ENCODE data around the gene NAALADL1. TPM values are rescaled to one million over a fixed set of nuclear protein-coding genes. Genes with fewer than 3 reads are reported as not detected.

NAALADL1 gene
- total and polyA plus RNA-seq, 2 experiments from 2014 or later = 11.1 to 13.7 TPM

DNA sequence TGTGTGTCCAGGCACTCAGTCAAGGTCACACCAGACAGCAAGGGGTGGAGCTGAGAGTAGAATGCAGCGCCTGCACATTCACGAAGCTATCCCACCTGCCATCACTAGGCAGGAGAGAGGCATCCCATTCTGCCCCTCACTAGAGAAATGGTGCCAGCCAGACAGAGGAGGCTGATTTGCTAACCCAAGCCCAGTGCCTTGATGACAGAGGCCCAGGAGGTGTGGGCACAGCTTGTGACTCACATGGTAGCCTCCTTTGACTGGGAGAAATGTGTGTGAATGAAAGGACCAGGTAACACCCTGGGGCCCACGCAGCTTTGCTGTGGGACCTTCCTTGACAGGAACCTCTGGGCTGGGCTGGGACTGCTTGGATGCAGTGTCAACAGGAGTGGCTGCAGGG, 5.2 kb upstream of the NAALADL1 start (continued):
- TF ChIP-seq REST (IDR thresholded peaks at IDR 0.05; ENCODE audit: unreplicated experiment) (no peak), POLR2AphosphoS5 (IDR thresholded peaks at IDR 0.05; ENCODE audit: low read depth) (no peak)

- Mint-ChIP-seq H3K4me1 (peaks cover 9% of the 10 kb centered on the region), H3K4me3 (no peak overlapping the region), H3K27me3 (ENCODE audit: insufficient read depth, low read depth, poor library complexity) (peaks cover 9% of the 10 kb centered on the region), H3K27ac (no peak overlapping the region), H3K9me3 (no peaks in the 10 kb centered on the region), H3K36me3 (ENCODE audit: low read depth) (no peaks in the 10 kb centered on the region)
- ATAC-seq (peak; percentile 88), DNase-seq (ENCODE audit: low spot score) (peak; percentile 75)
- TF ChIP-seq NANOG (IDR thresholded peaks at IDR 0.05; ENCODE audit: borderline replicate concordance) (no peak), EZH2phosphoT487 (IDR thresholded peaks at IDR 0.05; ENCODE audit: unreplicated experiment) (no peak), STAT1 (IDR thresholded peaks at IDR 0.05; ENCODE audit: unreplicated experiment) (no peak), CREB1 (CRISPR knock-in tag; IDR thresholded peaks at IDR 0.05; ENCODE audit: low read depth) (no peak), JUNB (IDR thresholded peaks at IDR 0.05; ENCODE audit: unreplicated experiment) (no peak), POLR2AphosphoS5 (IDR thresholded peaks at IDR 0.05; ENCODE audit: low read depth) (no peak), CTCF (conservative IDR thresholded peaks at IDR 0.05; ENCODE audit: low read depth in 2 of 2) (peak; percentile 66 to 82)
- Histone ChIP-seq H3F3A (replicated peaks; ENCODE audit: low read depth) (no peaks in the 10 kb centered on the region), H4K20me1 (replicated peaks; ENCODE audit: insufficient read depth) (no peaks in the 10 kb centered on the region), H3K4me1 (ENCODE audit: insufficient read depth) (no peaks in the 10 kb centered on the region), H3K4me3 (no peak overlapping the region), H3K79me2 (replicated peaks; ENCODE audit: insufficient read depth) (no peaks in the 10 kb centered on the region), H3K36me3 (ENCODE audit: insufficient read depth) (no peaks in the 10 kb centered on the region), H3K9me2 (ENCODE audit: insufficient read depth) (no peaks in the 10 kb centered on the region), H3K27ac (ENCODE audit: low read depth) (no peak overlapping the region), H3K27me3 (ENCODE audit: insufficient read depth) (no peaks in the 10 kb centered on the region), H2AFZ (no peak overlapping the region), H3K4me2 (no peak overlapping the region)
These were observed 2.6 kb upstream of the NAALADL1 start for GRCh38 chr11:65060913-65061408.
